Measurements from ENCODE around the gene ROGDI. TPM values are rescaled to one million over a fixed set of nuclear protein-coding genes. Genes with fewer than 3 reads are reported as not detected.

The ROGDI gene
- polyA plus RNA-seq, 1 donor (not counting 4 experiments of a cell fraction or from before 2014, with no cell fraction given): 20.5 TPM

DNA sequence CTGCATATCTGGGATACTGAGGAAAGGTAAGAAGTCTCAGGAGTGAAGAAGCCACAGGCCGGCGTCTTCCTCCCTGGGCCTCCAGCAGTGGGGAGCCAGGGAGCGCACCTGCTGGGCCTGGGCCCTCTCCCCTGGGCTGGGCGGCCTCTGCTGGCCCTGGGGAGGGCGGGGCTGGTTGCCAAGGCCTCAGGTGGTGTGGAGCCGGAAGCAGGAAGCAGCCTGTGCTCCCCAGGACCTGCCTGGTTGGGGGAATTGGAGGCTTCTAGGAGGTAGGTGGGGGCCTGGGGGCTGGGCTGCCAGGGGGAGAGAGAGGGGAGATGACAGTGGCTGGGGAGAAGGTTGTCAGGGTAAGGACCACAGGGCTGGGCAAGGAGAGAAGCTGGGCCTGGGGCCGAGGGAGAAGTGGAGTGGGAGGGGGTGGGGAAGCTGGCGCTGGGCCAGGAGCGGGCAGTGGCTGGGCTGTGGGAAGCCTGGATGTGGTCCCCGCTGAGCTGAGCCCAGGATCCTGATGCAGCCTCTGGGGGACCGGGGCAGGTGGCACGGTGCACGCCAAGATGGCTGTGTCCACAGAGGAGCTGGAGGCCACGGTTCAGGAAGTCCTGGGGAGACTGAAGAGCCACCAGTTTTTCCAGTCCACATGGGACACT, 7.1 kb downstream of the ROGDI start, which contains the start of gene SMIM22:
Gene SMIM22, plus strand, starts transcription at position 189 of the 647 bp plus-strand sequence. Its CDS starts 366 bp downstream, at position 555.
- H2AFZ ChIP-seq (ENCODE audit: control insufficient read depth, low read length): peak within 1 kb of the TSS; percentile 22
- no peak for FAIRE-seq

DNA sequence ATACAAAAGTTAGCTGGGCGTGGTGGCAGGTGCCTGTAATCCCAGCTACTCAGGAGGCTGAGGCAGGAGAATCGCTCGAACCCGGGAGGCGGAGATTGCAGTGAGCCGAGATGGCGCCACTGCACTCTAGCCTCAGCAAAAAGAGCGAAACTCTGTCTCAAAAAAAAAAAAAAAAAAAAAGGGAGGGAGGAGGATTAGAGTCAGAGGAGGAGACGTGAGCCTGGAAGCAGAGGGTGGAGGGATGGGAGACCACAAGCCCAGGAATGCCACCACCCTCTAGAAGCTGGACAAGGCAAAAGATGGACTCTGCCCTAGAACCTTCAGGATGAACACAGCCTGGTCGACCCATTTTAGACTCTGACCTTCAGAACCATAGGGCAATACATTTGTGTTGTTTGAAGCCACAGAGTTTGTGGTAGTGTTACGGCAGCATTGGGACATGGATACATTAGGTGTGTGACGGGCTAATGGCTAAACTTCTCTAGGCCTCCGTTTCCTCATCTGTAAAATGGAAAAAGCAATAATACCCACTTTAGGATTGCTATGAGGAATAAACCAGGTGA, 9.4 kb downstream of the ROGDI start:
- Histone ChIP-seq H4K20me1 (ENCODE audit: control insufficient read depth, extremely low read depth, insufficient read depth, low read length) (no peaks in the 10 kb centered on the region), H3K36me3 (ENCODE audit: control insufficient read depth in 2 of 2, extremely low read depth in 1 of 2, insufficient read depth in 2 of 2, low read length in 2 of 2) (peaks cover 0 to 1% of the 10 kb centered on the region in 2 experiments), H3K4me2 (ENCODE audit: control insufficient read depth, extremely low read depth, insufficient read depth, low read depth, low read length) (no peak overlapping the region), H3K27me3 (ENCODE audit: control insufficient read depth, extremely low read depth, insufficient read depth, low read length) (no peaks in the 10 kb centered on the region), H3K79me2 (ENCODE audit: control insufficient read depth, insufficient read depth, low read length) (no peaks in the 10 kb centered on the region), H2AFZ (ENCODE audit: control insufficient read depth, low read length) (no peak overlapping the region), H3K4me3 (ENCODE audit: control insufficient read depth in 2 of 3, extremely low read depth in 1 of 3, insufficient read depth in 2 of 3, low read depth in 1 of 3, low read length in 3 of 3) (no peak overlapping the region), H3K9me1 (ENCODE audit: control insufficient read depth, extremely low read depth, insufficient read depth, low read length) (no peaks in the 10 kb centered on the region), H3K9me3 (ENCODE audit: control insufficient read depth, low read depth, low read length) (no peaks in the 10 kb centered on the region), H3K9ac (ENCODE audit: control insufficient read depth, extremely low read depth, insufficient read depth, low read length) (no peak overlapping the region), H3K27ac (ENCODE audit: control insufficient read depth, insufficient read depth, low read length) (no peak overlapping the region), H3K4me1 (ENCODE audit: control insufficient read depth, extremely low read depth, insufficient read depth, low read length) (no peaks in the 10 kb centered on the region)
- DNase-seq (ENCODE audit: low read depth, low spot score) (no peak), FAIRE-seq (no peak)
- TF ChIP-seq EZH2 (IDR thresholded peaks at IDR 0.05; ENCODE audit: low read length): no peak
- TF ChIP-seq, protein P1, sequence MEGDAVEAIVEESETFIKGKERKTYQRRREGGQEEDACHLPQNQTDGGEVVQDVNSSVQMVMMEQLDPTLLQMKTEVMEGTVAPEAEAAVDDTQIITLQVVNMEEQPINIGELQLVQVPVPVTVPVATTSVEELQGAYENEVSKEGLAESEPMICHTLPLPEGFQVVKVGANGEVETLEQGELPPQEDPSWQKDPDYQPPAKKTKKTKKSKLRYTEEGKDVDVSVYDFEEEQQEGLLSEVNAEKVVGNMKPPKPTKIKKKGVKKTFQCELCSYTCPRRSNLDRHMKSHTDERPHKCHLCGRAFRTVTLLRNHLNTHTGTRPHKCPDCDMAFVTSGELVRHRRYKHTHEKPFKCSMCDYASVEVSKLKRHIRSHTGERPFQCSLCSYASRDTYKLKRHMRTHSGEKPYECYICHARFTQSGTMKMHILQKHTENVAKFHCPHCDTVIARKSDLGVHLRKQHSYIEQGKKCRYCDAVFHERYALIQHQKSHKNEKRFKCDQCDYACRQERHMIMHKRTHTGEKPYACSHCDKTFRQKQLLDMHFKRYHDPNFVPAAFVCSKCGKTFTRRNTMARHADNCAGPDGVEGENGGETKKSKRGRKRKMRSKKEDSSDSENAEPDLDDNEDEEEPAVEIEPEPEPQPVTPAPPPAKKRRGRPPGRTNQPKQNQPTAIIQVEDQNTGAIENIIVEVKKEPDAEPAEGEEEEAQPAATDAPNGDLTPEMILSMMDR (optimal IDR thresholded peaks at IDR 0.05 in 1 of 3, IDR thresholded peaks at IDR 0.05 in 1 of 3, conservative IDR thresholded peaks at IDR 0.05 in 1 of 3; ENCODE audit: extremely low read depth in 1 of 3, insufficient read depth in 2 of 3, low read length in 3 of 3): no peak
- dilution Hi-C loops (cut with MboI; ENCODE audit: extremely low pct_ligation_motif_present, low sequenced_read_pairs): no loop called here

More for the DNA sequence above, 7.1 kb downstream of the ROGDI start, which contains the start of gene SMIM22:
- no peaks in the 10 kb centered on the region for H3K9me1 ChIP-seq (ENCODE audit: control insufficient read depth, extremely low read depth, insufficient read depth, low read length)
- H3K4me2 ChIP-seq (ENCODE audit: control insufficient read depth, extremely low read depth, insufficient read depth, low read depth, low read length): no peak within 1 kb of the TSS
- H3K9me3 ChIP-seq (ENCODE audit: control insufficient read depth, low read depth, low read length): no peaks in the 10 kb centered on the region
- no peak within 1 kb of the TSS for H3K27ac ChIP-seq (ENCODE audit: control insufficient read depth, insufficient read depth, low read length)
- peak within 1 kb of the TSS in 1 of 3 experiments; percentile 34 for H3K4me3 ChIP-seq (ENCODE audit: control insufficient read depth in 2 of 3, extremely low read depth in 1 of 3, insufficient read depth in 2 of 3, low read depth in 1 of 3, low read length in 3 of 3)
- H3K4me1 ChIP-seq (ENCODE audit: control insufficient read depth, extremely low read depth, insufficient read depth, low read length): peaks cover 4% of the 10 kb centered on the region
- H3K27me3 ChIP-seq (ENCODE audit: control insufficient read depth, extremely low read depth, insufficient read depth, low read length): no peaks in the 10 kb centered on the region
- no peak within 1 kb of the TSS for H3K9ac ChIP-seq (ENCODE audit: control insufficient read depth, extremely low read depth, insufficient read depth, low read length)
- H4K20me1 ChIP-seq (ENCODE audit: control insufficient read depth, extremely low read depth, insufficient read depth, low read length): no peaks in the 10 kb centered on the region
- DNase-seq (ENCODE audit: low read depth, low spot score): no peak
- dilution Hi-C loops (cut with MboI; ENCODE audit: extremely low pct_ligation_motif_present, low sequenced_read_pairs): no loop called here
- no peaks in the 10 kb centered on the region for H3K79me2 ChIP-seq (ENCODE audit: control insufficient read depth, insufficient read depth, low read length)
- H3K36me3 ChIP-seq (ENCODE audit: control insufficient read depth in 2 of 2, extremely low read depth in 1 of 2, insufficient read depth in 2 of 2, low read length in 2 of 2): peaks cover 0 to 8% of the 10 kb centered on the region in 2 experiments
- no peak for TF ChIP-seq EZH2 (IDR thresholded peaks at IDR 0.05; ENCODE audit: low read length)
- TF ChIP-seq, protein P1 (optimal IDR thresholded peaks at IDR 0.05 in 1 of 3, IDR thresholded peaks at IDR 0.05 in 1 of 3, conservative IDR thresholded peaks at IDR 0.05 in 1 of 3; ENCODE audit: extremely low read depth in 1 of 3, insufficient read depth in 2 of 3, low read length in 3 of 3): no peak
